Measurements from ENCODE around the gene AKR1C2.
"Not testable (repeated sequence)": the region's sequence is repeated elsewhere in the genome, so short reads cannot be mapped to it uniquely, and the experiment has no call there.

Gene AKR1C2

GRCh38 chr10:4967189-4967588 is 36.5 kb downstream of the AKR1C2 start:
- POLR2A ChIA-PET; H3K4me3 ChIP-seq (ENCODE audit: low read depth, low read length); H3K27ac ChIP-seq (ENCODE audit: extremely low read depth, low read depth, low read length); H3K9me3 ChIP-seq (ENCODE audit: control insufficient read depth, insufficient read depth, low read depth, low read length); CTCF ChIA-PET; H3K36me3 ChIP-seq (ENCODE audit: control insufficient read depth in 2 of 2, insufficient read depth in 1 of 2, low read length in 2 of 2); H3K4me1 ChIP-seq (ENCODE audit: control insufficient read depth, insufficient read depth, low read length): not testable (repeated sequence)

DNA sequence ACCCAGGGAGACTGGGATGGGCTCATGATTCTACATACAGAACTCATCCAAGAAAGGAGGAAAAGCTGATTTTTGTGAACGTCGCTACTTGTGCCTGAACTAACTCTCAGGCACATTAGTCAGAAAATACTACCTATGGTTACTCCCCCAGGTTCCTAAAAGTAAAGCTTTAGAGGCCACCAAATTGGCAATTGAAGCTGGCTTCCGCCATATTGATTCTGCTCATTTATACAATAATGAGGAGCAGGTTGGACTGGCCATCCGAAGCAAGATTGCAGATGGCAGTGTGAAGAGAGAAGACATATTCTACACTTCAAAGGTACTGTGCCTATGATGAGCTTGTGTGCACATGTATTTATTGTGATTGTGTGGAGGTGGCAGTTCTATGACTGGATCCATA is 37.9 kb downstream of the AKR1C2 start:
- H3K27ac ChIP-seq (ENCODE audit: extremely low read depth, low read depth, low read length); H3K36me3 ChIP-seq (ENCODE audit: control insufficient read depth in 2 of 2, insufficient read depth in 1 of 2, low read length in 2 of 2); POLR2A ChIA-PET; H3K9me3 ChIP-seq (ENCODE audit: control insufficient read depth, insufficient read depth, low read depth, low read length); CTCF ChIA-PET; H3K4me1 ChIP-seq (ENCODE audit: control insufficient read depth, insufficient read depth, low read length); H3K4me3 ChIP-seq (ENCODE audit: low read depth, low read length): not testable (repeated sequence)

GRCh38 chr10:4963815-4964154 is 39.9 kb downstream of the AKR1C2 start:
- H3K4me1 ChIP-seq (ENCODE audit: control insufficient read depth, insufficient read depth, low read length); H3K9me3 ChIP-seq (ENCODE audit: control insufficient read depth, insufficient read depth, low read depth, low read length); H3K4me3 ChIP-seq (ENCODE audit: low read depth, low read length); H3K27ac ChIP-seq (ENCODE audit: extremely low read depth, low read depth, low read length); H3K36me3 ChIP-seq (ENCODE audit: control insufficient read depth in 2 of 2, insufficient read depth in 1 of 2, low read length in 2 of 2); POLR2A ChIA-PET: not testable (repeated sequence)
- CTCF ChIA-PET, result interaction anchor here (0.7 kb wide), 1 partner anchor 896 kb away, joined by 5 read pairs; no protein-coding TSS in a partner anchor

- H3K4me1 ChIP-seq (ENCODE audit: control insufficient read depth, insufficient read depth, low read length); H3K27ac ChIP-seq (ENCODE audit: extremely low read depth, low read depth, low read length); CTCF ChIA-PET; H3K36me3 ChIP-seq (ENCODE audit: control insufficient read depth in 2 of 2, insufficient read depth in 1 of 2, low read length in 2 of 2); H3K9me3 ChIP-seq (ENCODE audit: control insufficient read depth, insufficient read depth, low read depth, low read length); POLR2A ChIA-PET; H3K4me3 ChIP-seq (ENCODE audit: low read depth, low read length): not testable (repeated sequence)
These were observed 40.5 kb downstream of the AKR1C2 start, which contains the start of gene AKR1C1 for GRCh38 chr10:4962876-4963814. AKR1C1 (plus strand) TSS chr10:4963415; CDS start chr10:4963445, 30 bp downstream.

DNA sequence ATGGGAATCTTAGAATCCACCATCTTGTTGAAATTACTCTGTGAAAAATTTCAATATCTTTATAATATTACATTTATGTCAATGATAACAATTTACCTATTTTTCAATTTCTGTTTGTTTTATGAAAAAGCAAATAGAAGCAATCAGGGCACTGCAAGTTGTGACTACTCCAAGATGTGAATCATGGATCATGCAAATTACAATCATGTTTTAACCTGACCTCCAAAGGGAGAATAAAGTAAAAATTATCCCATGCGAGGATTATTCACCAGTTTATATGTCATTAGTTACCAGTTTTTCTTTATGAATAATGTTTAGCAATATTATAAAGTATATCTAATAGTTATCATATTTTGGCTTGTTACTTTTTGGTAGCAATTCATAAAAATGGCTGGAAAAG is 41.3 kb downstream of the AKR1C2 start:
- H3K36me3 ChIP-seq (ENCODE audit: control insufficient read depth in 2 of 2, insufficient read depth in 1 of 2, low read length in 2 of 2); H3K9me3 ChIP-seq (ENCODE audit: control insufficient read depth, insufficient read depth, low read depth, low read length); H3K4me3 ChIP-seq (ENCODE audit: low read depth, low read length); POLR2A ChIA-PET; H3K27ac ChIP-seq (ENCODE audit: extremely low read depth, low read depth, low read length); H3K4me1 ChIP-seq (ENCODE audit: control insufficient read depth, insufficient read depth, low read length); CTCF ChIA-PET: not testable (repeated sequence)

DNA sequence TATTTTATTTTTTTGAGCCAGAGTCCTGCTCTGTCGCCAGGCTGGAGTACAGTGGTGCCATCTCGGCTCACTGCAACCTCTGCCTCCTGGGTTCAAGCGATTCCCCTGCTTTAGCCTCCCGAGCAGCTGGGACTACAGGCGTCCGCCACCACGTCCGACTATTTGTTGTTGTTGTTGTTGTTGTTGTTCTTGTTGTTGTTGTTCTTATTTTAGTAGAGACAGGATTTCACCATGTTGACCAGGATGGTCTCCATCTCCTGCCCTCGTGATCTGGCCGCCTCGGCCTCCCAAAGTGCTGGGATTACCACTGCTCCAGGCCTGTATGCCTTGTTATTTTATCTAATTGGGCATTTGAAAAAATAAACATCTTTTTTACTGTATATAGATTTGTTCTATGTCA is 42.1 kb downstream of the AKR1C2 start:
- H3K4me1 ChIP-seq (ENCODE audit: control insufficient read depth, insufficient read depth, low read length); H3K4me3 ChIP-seq (ENCODE audit: low read depth, low read length); H3K27ac ChIP-seq (ENCODE audit: extremely low read depth, low read depth, low read length); POLR2A ChIA-PET; H3K36me3 ChIP-seq (ENCODE audit: control insufficient read depth in 2 of 2, insufficient read depth in 1 of 2, low read length in 2 of 2); H3K9me3 ChIP-seq (ENCODE audit: control insufficient read depth, insufficient read depth, low read depth, low read length): not testable (repeated sequence)
- CTCF ChIA-PET, result interaction anchor here (0.7 kb wide), 1 partner anchor 165 kb away, joined by 6 read pairs; no protein-coding TSS in a partner anchor

DNA sequence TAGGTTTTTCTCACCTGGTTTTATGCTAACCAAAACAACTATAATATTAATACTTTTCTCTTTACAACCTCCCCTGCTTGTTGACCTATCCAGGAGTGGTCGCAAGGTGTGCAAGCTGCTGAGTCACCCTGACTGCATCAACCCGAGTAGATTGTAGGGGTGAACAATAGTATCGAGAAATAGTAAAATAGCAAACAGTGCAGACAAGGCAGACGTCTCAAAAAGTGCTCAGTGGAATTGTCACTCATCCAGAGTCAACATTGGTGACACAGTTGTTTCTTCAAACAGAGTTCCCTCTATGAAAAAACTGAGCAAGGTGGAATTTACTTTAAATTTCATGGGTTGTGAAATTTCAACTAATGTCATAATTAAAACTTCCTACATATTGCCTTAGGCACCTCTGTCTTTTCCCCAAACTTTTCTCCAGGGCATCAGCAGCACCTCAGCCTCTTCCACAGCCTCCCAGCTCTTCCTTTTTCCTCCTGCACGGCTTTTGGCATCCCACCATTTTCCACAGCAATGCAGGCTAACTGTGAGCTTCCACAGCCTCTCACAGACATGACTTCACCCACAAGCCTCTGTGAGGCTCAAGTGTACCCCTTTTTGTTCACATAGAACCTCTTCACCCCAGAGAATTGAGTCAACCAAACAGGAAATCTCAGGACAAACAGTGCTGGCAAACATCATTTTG is 46.6 kb downstream of the AKR1C2 start:
- CTCF ChIA-PET; H3K27ac ChIP-seq (ENCODE audit: extremely low read depth, low read depth, low read length); H3K36me3 ChIP-seq (ENCODE audit: control insufficient read depth in 2 of 2, insufficient read depth in 1 of 2, low read length in 2 of 2); POLR2A ChIA-PET; H3K9me3 ChIP-seq (ENCODE audit: control insufficient read depth, insufficient read depth, low read depth, low read length); H3K4me1 ChIP-seq (ENCODE audit: control insufficient read depth, insufficient read depth, low read length); H3K4me3 ChIP-seq (ENCODE audit: low read depth, low read length): not testable (repeated sequence)

DNA sequence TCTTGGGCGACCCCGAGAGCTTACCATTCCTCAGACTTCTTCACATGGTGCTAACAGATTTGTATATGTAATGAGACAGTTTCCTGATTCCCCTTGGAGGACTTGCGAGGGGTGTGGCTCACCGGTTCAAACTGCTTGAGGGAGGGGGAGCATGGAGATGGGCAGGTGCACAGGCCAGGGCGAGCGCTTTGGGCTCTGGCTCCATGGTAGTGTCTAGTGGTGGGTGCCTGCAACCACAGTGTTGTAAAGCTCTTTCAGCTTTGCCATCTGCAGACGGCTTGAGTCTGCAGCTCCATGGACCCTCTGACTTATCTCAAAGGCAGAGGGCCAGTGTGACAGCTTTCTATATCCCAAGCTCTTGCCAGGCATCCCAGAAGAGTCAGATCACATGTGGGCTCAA is 47.6 kb downstream of the AKR1C2 start:
- CTCF ChIA-PET, result interaction anchor here (0.7 kb wide), 1 partner anchor 26 kb away, joined by 4 read pairs; no protein-coding TSS in a partner anchor
- H3K9me3 ChIP-seq (ENCODE audit: control insufficient read depth, insufficient read depth, low read depth, low read length); H3K36me3 ChIP-seq (ENCODE audit: control insufficient read depth in 2 of 2, insufficient read depth in 1 of 2, low read length in 2 of 2); H3K4me3 ChIP-seq (ENCODE audit: low read depth, low read length); POLR2A ChIA-PET; H3K4me1 ChIP-seq (ENCODE audit: control insufficient read depth, insufficient read depth, low read length); H3K27ac ChIP-seq (ENCODE audit: extremely low read depth, low read depth, low read length): not testable (repeated sequence)
